ENCODE measurements around the gene KIF25.

The KIF25 gene

DNA sequence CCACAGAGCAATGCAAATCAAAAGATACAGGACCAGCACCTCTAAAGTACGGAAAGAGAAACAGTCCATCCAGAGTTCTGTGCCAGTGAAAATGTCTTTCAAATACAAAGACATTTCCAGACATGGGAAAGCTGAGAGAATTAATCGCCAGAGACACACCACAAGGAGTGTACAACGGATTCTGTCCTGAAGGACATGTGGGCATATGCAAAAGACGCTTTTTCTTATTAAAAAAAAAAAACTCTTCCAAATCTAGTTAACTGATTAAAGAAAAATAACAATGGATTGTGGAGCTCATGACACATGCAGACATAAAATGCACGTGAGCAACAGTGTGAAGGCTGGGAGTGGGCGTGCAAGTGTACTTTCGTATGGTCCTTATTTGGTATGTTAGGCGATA is 22.8 kb downstream of the KIF25 start:
- no peak for DNase-seq

DNA sequence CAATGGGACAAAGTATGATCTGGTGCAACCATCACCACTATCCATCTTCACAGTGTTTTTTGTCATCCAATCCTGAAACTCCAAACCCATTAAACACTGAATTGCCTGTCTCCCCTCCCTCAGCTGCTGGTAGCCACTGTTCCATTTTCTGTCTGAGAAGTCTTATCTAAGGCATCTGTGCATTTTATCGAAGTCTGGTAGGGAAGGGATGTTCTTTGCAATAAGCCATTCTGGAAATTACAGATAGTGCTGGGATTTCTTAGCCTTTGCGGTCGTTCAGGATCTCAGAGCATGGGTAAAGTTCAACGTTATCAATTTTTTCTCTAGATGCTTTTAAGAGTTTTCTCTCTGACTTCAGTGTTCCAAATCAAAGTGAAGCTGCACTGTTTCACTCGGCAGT is 24.1 kb downstream of the KIF25 start:
- no peak for DNase-seq

DNA sequence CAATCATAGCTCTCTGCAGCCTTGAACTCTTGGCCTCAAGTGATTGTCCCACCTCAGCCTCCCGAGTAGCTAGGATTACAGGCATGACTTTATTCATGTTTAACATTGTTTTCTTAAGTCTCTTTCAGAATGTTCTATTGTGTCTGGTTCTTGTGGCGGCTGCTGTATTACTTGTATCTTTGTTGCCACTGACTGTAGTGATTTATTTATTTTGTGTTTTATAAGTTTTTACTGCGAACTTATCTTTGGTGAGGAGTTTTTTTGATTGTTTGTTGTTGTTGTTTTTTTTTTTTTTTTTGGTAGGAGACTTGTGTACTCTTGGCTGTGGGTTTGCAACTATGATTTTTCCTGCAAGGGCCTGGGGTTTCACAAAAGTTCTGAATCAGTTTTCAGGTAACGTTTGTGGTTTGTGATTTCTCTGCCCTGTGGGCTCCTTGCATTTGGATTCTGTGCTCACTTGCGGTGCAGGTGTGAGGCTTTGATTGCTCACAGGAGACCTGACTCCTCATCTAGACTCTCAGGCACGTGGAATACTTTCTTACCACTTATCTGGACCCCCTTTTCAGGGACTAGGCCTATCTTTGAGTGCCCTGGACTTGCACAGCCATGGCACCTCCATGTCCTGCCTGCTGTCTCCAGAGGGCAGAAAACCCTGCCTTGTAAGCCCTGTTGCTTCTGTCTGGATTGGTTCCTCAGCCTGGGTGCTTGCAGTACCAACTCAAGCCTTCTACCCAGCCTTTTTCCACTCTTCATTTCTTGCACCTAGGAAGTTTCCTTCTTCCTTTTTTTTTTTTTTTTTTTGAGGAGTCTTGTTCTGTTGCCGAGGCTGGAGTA is 25.2 kb downstream of the KIF25 start:
- no peak for DNase-seq

DNA sequence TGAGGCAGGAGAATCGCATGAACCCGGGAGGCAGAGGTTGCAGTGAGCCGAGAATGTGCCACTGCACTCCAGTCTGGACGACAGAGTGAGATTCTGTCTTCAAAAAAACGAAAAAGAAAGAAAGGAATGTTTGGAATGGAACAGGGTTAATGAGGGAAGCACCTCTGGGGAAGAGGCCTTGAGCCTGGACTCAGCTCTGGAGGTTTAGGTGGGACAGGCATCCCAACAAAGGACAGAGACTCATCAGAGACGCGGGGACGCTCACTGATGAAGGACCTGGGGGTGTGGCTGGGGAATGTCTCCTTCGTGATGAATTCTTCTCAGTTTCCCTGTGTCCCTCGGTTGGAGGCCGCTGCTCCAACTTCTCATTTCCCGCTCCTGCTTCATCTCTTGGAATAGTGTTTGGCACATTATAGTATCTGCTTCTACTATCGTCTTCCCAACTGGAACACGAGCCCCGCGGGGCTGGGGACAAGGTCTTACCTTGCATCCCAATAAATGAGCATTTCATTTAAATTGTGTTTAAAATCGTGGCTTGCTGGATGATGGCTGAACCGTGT is 27.6 kb downstream of the KIF25 start:
- no peak for DNase-seq

DNA sequence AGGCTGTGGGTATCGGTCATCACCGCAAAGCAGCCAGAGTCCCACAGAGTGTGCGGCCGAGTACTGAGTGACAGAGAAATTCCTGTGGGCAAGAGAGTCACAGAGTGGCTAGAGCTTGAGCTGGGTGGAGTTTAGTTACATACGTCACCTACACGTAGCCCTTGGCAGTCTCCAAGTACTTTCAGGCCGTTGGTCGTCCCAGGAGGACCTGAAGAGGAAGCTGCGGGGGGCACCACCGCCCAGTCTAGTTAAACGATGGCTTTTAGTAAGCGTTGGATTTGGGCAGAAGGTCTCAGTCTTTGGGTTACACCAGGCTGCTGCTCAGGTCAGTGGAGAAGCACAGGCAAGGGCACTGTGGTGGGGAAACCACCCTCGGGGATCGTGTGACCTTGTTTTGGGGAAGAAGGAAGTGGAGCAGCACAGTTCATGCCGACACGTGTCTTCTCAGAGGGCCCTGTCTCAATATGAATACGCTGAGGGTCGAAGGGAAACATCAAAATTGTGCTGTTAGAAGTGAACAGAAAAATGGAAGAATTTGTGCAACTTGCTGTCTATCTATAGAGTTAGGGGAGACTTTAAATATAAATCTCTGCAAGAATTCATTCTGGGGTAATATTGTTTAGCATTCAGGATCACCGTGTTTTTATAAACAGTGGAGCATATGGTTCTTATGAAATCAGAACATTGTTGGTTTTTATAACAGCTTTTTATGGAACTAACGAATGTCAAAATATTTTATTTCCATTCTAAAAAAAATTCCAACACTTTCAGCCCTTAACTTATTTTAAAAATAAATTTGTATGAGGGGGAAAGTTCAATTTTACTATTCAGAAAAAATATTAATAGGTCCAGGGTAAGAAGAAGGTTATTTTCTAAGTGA is 28.6 kb downstream of the KIF25 start:
- DNase-seq, result no peak

DNA sequence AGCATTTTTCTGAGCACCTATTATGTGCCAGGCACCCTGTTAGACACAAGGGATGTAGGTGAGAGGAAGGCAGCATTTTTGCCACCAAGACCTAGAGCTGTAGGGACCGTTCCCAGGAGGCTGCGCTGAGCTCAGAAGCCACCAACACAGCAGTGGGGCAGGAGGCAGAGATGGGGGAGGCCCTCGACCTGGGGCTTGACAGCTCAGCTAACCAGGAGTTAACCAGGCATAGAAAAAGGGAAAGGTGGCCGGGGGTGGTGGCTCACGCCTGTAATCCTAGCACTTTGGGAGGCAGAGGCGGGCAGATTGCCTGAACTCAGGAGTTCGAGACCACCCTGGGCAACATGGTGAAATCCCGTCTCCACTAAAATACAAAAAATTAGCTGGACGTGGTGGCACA is 29.5 kb downstream of the KIF25 start:
- no peak for DNase-seq

DNA sequence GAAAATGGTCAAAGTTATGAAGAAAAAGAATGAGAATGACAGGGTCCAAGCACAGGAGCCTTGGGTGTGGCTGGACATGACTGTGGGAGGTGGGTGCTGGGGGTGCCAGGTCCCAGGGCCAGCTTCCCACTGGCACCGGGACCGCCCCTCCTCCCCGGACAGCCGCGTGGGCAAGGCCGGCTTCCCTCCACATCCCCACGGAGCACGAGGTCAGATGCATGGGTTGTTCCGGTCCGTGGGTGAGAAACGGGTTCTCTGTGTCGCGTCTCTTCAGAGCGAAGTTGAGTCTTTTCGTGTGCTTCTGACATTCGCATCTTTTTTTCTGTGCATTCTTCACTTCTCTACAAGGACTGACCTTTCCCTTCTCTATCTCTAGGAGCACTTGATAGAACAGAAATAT is 30.1 kb downstream of the KIF25 start:
- DNase-seq, result no peak

DNA sequence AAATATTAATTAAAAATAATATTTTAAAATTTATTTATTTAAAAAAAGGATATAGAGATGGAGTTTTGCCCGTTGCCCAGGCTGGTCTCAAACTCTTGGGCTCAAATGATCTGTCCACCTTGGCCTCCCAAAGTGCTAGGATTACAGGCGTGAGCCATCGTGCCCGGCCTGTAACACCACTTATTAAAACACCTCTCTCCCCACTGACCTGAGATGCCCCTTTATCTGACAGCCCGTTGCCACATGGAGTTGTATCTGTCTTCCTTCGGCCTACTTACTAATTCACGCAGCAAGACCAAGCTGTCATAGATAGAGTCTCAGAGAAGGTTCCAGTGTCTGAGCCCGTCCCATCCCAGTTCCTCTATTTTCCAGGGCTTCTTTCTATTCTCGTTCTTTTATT is 30.7 kb downstream of the KIF25 start:
- DNase-seq, result no peak

DNA sequence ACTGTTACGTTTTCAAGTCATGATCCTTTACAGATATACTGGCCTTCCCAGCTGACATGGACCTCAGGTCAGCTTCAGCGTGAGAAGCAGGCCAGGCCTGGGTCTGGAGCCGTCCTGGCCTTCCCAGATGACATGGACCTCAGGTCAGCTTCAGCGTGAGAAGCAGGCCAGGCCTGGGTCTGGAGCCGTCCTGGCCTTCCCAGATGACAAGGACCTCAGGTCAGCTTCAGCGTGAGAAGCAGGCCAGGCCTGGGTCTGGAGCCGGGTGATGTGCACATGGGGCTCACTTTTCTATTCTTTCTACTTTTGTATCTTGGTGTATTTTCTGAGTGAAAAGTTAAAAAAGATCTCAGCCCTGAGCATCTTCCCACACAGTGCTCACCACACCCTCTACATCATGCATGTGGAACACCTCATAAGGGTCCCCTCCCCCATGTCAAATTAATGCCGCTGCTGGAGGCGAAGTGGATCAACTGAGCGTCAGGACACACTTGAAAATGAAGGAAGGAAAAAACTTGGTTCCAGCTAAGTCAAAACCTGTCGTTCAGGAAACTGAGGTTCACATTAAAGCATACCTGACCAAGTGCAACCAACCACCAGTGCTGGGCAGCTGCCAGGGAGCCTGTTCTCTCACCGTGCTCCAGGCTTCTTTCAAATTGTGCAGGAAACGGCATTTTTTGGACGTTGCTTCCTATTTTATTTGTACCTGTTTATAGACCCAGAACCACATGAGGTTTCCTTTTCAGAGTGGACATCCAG is 32.2 kb downstream of the KIF25 start:
- no peak for DNase-seq

DNA sequence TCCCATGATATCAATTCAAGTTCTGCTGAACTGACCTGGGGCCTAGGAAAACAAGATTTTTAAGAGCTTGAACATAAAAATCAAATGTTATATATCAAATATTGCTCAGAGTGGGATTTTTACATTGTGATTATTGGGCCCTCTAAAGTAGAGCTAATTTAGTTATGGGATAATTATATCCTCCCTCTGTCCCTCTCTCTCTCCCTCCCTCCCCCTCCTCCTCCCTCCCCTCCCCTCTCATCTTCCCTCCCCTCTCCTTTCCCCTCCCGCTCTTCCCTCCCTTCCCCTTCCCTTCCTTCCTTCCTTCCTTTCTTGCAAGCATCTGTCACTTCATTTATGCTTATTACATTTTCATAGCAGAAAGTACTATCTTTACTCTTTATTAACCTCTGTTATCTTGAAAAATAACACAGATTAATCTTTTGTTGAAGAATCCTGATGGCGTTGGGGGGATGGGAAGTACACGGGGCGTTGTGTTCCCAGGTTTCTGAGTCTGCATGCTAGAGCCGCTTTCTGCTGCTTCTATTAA is 32.8 kb downstream of the KIF25 start:
- no peak for DNase-seq

DNA sequence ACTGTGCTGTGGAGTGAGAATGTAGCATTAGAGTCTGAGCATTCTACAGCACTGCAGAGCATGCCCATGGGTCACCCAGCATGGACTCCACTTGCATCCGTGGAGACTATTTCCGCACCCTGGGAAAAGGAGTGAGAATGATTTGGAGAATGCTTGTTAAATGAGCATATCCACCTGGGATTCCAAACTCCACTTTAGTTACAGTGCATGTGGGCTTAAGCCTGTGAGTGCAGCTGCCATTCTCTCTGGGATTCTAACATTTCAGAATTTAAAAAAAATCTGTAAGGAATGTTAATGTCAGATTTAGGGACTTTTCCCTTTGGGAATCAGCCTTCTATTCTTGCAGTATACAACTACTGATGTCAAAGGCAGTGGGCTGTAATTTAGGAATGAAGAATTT is 33.4 kb downstream of the KIF25 start:
- no peak for DNase-seq

DNA sequence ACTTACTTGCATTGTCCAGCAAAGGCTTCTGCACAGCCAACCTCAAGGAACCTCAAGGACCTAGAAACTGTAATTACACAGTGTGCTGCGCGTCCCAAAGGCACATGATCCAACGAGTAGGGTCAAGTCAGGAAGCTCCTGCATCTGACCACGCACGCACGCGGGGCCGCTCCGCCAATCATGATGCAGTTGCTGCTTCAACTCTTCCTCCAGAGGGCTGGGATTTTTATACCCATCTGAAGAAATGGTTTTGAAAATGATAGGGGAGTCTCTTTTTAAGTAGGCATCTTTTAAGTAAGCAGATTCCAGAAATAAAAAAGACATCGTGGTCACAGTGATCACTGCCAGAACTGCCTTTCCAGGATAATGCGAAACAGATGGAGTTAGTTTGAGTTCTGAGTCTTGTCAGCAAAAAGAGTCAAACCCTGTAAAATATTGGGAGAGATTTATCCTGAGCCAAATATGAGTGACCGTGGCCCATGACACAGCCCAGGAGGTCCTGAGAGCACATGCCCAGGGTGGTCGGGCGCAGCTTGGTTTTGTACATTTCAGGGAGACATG is 34.0 kb downstream of the KIF25 start:
- no peak for DNase-seq

DNA sequence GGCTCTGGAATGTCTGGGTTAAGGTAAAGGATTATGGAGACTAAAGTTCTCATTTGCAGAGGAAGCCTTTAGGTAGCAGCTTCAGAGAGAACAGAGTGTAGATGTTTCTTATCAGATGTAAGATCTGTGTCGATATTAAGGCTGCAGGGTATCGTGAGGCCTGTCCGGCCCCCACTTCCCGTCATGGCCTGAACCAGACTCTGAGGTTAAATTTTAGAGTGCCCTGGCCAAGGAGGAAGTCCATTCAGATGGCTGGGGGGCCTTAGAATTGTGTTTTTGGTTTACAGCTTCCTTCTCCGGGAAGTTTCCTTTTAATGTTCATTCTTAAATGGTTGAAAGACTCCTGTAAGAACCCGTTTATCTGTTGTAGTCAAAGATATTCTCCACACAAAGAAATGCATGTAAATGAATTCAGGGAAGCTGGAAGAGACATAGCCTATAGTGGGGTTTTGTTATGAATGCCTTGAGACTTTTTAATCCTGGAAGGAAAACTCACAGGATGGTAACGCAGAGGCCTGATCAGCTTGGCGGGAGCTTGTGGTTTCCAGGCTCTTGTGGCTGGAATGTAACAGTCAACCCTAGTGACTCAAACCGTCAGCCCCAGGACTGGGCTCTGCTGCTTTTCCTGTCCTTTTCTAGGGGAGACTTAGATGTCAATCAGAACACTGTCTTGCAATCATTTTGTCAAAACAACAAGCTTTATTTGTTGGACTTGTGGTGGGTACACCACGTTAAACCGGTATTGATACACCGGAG is 34.7 kb downstream of the KIF25 start:
- DNase-seq, result no peak

DNA sequence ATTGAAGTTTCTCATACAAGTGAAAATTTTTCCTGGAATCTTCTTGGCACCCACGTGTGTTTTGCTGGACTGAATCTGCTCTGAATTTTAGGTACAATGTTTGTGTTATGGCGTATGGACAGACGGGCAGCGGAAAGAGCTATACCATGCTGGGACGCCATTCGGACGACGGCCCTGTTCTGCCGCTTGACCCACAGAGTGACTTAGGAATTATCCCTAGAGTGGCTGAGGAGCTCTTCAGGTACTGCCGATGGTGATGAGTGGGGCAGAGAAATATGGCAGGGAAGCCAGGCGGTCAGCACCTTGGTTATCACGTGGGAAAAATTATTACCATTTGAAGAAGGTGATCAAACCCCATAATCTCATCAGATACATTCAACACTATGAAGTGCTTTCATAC is 36.3 kb downstream of the KIF25 start:
- DNase-seq, result no peak

DNA sequence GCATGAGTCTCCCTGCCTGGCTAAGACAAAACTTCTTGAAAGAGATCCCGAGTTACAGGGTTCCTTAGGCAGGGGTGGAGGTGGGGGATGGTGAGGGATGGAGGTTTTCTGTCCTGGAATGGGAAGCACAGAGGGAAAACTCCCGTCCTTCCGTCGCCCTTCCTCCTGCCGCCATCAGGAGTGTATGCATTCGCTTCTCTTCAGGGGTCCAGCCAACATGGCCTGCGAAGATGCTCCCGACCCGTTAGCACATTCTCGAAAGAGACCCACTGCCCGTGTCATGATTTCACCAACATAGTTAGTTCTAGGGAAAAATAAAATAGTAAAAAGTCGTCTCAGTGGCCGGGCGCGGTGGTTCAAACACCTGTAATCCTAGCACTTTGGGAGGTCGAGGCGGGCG is 37.1 kb downstream of the KIF25 start:
- DNase-seq, result no peak

DNA sequence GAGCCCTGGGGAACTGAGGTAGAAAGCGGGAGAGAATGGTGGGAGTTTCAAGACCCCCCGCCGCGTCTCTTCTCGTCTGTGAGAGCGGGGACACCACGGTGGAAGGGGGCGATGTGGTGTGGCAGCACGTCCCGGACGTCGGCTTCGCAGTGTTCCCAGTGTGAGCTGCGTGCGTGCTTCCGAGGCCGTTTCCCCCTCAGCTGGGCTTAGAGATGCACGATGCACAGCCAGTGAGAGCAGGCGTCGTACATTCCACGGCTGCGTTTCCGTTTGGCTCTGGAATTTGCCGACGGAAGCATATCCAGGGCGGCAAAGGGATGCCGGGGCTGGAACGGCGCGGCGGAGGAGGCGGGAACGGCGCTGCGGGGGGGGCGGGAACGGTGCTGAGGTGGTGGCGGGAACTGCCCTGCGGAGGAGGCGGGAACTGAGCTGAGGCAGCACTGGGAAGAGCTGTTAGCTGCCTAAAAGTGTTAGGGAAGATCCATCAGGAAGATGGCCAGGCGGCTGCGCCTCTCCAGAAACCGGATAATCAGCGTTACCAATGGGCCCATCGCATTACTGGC is 37.7 kb downstream of the KIF25 start:
- no peak for DNase-seq

DNA sequence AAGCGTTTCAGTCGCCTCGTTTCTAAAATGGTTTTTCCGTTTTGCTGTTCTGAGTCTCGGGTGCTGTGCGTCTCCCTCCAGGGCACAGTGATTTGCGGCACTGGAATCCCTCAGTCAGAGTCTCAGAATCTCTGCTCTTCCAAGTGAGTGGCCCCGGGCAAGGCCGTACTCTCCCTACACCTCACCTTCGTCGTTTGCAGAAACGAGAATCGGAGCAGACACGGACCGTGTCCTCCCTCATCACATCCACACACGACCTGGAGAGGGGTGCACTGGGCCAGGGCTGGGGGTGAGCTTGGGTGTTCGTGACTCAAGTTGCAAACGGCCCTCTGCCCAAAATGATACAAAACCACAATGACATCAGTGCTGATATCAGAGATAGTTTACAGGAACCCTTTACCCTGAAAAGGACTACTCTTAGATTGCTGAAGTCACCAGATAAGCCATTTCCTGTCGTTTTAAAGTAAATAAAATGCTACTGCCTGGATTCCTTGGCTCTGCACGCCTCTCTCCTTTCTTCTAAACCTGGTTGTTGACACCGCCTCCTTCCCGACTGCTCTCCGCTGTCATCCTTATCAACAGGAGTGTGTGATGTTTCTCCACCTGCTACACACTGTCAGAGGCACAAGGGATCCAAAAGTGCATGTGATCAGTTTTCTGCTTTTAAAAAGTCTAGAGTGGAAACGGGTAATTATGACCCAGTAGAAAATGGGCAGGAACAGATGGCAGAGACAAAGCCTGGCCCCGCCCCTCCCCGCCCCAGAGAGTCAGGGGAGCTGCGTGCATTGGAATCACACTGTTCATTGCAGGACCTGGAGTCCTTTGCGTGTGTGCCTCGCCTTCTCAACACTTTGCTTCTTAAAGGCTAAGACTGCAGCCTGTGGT is 38.4 kb downstream of the KIF25 start:
- no peak for DNase-seq

DNA sequence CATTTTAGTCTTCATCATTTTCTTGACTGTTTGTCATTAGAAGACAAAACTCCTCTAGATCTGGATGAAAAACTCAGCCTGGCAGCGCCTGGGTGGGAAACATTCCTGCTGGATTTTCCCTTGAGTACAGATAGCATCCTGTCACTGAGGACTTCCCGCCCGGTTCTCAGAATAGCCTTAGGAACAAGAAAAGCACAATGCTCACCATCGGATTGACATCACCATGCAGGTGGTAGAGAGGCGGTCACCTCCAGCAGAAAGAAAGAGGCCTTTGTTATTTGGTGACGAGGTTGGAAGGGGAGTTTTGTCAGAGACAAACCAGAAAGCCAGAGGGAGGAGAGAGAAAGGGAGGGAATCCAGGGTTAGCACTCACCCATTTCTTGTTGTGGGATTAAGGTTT is 39.8 kb downstream of the KIF25 start:
- no peak for DNase-seq

DNA sequence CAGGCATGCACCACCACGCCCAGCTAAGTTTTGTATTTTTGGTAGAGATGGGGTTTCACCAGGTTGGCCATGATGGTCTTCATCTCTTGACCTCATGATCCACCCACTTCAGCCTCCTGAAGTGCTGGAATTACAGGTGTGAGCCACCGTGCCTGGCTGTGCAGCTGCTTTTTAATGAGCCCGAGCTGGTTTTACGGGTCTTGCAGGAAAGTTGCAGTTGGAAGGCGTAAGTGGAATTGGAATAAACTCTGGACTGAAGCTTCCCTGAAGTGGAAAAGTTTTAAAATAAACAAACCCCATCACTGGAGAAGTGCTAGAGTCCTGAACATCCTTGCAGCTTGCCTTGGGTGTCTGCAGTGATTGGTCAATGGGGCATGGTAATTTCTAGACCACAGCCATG is 40.4 kb downstream of the KIF25 start:
- DNase-seq, result no peak

DNA sequence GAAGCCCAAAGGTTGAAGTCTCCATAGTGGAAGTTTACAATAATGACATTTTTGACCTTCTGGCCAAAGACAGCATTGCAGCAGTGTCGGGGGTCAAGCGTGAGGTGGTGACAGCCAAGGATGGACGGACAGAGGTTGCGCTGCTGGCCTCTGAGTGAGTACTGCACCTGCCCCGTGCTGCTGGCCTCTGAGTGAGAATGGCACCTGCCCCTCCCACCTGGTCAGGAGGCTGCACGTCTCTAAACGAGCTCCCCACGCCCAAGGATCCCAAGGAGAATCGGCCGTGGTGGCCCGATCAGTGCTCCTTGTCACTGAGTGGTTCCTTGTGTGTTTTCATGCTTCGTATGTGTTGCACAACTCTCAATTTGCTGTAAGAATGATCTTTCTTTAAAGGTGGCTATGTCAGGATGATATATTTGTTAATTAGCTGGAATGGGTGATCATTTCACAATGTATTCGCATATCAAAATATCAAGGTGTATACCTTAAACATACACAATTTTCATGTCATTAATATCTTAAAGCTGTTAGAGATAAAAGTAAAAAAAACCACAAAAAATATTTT is 41.2 kb downstream of the KIF25 start:
- no peak for DNase-seq
